ENCODE results near the gene RRAS2.

The RRAS2 gene

DNA sequence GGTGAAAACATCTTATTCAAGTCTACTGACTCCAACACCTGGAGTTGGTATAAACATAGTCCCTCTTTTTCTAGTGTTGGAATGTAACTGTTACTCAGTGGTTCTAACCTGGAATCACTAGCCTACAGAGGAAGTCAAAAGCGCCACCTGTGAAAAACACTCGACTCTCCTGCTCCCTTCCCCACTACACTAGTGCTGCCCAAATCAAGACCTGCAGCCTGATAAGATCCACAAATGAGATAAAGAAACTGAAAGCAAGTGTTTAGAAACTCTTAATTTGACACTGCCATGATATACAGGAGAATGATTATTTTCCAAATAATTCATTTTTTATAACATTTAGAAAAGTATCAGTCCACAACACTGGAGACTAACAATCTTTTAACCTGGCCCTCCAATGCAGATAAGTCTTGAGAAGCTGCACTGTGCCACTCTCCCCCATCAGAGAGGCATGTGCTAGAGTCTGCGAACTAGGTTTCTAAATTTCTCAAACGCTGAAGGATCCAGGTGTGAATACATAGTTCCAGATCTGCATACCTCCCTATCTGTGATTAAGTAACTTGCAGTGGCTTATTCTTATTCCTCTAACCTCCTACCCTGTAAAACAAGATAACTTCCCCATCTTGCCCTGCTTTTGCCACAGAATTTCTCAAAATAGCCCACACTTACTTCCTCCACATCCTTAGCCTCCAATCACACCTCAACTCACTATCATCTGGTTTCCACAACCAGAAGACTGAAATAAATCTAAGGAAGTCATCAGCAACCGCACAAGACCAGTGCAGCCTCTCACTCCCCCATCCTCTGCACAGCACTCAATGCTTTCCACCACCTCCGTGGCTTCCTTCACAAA is 88.1 kb downstream of the RRAS2 start:
- in situ Hi-C loops (cut with HindIII; ENCODE audit: low pct_ligation_motif_present, low sequenced_read_pairs), result no loop called here
- no peaks in the 10 kb centered on the region for H3K27me3 ChIP-seq (replicated peaks)
- no peak overlapping the region for H3K27ac ChIP-seq
- no peak overlapping the region for H3K4me3 ChIP-seq (ENCODE audit: low read depth, low read length)
- H3K36me3 ChIP-seq (replicated peaks), result peaks cover 2% of the 10 kb centered on the region
- TF ChIP-seq, protein P1, sequence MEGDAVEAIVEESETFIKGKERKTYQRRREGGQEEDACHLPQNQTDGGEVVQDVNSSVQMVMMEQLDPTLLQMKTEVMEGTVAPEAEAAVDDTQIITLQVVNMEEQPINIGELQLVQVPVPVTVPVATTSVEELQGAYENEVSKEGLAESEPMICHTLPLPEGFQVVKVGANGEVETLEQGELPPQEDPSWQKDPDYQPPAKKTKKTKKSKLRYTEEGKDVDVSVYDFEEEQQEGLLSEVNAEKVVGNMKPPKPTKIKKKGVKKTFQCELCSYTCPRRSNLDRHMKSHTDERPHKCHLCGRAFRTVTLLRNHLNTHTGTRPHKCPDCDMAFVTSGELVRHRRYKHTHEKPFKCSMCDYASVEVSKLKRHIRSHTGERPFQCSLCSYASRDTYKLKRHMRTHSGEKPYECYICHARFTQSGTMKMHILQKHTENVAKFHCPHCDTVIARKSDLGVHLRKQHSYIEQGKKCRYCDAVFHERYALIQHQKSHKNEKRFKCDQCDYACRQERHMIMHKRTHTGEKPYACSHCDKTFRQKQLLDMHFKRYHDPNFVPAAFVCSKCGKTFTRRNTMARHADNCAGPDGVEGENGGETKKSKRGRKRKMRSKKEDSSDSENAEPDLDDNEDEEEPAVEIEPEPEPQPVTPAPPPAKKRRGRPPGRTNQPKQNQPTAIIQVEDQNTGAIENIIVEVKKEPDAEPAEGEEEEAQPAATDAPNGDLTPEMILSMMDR (IDR thresholded peaks at IDR 0.05; ENCODE audit: low read depth, low read length, missing control alignments), result no peak
- DNase-seq, result no peak

DNA sequence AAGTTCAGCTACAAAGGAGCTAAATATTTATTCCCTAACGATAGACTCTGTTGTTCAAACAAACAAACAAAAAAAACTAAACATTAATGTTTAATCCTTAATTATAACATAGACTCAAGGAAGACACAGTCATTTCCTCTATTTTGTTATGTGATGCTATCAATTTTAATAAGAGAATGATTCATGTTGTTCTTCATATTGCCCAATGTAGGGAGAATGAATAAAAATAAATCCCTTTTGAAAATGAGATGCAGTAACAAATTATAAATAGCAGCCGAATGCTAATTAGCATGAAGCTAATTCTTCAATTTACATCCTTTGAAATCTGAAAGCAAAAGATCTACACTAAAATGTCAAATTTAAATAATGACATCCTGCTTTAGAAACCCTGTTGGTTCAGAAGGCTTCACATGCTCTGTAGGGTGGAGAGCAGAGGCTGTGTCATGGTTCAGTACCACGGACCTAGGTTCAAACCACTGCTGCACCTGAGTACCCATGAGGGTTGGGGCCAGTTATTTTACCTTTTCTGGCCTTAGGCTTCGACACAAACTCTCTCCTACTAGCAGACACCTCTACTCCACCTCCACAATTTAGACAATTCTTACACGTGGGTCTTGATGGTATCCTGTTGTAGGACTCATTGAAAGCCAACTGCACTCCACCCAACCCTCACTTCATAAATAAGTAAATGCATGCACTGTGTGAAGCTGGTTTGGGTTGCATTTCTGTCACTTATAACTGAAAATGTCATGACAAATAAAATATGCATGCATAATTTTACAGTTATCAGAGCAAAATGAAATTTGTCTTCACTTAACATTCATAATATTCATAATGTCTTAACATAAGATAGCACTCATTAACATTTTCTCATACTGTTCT is 89.0 kb downstream of the RRAS2 start:
- in situ Hi-C loops (cut with HindIII; ENCODE audit: low pct_ligation_motif_present, low sequenced_read_pairs), result no loop called here
- TF ChIP-seq, protein P1 (IDR thresholded peaks at IDR 0.05; ENCODE audit: low read depth, low read length, missing control alignments), result no peak
- no peak overlapping the region for H3K27ac ChIP-seq
- H3K27me3 ChIP-seq (replicated peaks), result no peaks in the 10 kb centered on the region
- H3K36me3 ChIP-seq (replicated peaks), result peaks cover 12% of the 10 kb centered on the region
- DNase-seq, result no peak
- H3K4me3 ChIP-seq (ENCODE audit: low read depth, low read length), result no peak overlapping the region

DNA sequence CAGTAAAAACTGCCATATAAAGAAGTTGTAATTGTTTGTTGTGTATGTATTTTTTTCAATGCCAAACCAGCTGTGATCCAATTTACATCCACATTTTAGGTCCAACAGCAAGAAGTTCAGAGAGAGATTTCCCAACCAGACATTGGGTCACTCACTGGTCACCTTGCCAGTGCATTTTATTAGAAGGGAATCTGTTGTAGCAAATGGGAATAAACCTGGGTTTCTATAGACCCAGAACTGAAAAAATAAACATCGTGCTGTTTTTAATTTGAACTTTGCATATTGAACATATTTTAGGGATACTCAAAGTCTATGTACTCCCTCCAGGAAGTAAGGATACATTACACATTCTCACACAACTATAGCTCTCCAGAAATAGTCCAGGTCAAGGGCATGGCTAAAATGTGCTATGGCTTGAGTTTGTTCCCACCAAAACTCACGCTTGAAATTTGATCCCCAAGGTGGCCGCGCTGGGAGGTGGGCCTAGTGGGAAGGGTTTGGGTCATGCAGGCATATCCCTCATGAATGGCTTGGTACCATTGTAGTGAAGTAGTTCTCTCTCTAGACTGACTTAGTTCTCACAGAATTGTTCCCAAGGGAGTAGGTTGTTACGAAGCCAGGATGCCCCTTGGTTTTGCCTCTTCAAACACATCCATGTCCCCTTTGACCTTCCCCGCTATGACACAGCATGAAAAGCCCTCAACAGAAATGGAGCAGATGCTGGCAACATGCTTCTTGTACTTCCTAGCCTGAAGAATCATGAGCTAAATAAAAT is 90.9 kb downstream of the RRAS2 start:
- Histone ChIP-seq H3K27ac (no peak overlapping the region), H3K4me3 (ENCODE audit: low read depth, low read length) (no peak overlapping the region), H3K36me3 (replicated peaks) (peaks cover 18% of the 10 kb centered on the region), H3K27me3 (replicated peaks) (no peaks in the 10 kb centered on the region)
- in situ Hi-C loops (cut with HindIII; ENCODE audit: low pct_ligation_motif_present, low sequenced_read_pairs), result no loop called here
- DNase-seq, result peak; percentile 24
- TF ChIP-seq, protein P1 (IDR thresholded peaks at IDR 0.05; ENCODE audit: low read depth, low read length, missing control alignments), result no peak

DNA sequence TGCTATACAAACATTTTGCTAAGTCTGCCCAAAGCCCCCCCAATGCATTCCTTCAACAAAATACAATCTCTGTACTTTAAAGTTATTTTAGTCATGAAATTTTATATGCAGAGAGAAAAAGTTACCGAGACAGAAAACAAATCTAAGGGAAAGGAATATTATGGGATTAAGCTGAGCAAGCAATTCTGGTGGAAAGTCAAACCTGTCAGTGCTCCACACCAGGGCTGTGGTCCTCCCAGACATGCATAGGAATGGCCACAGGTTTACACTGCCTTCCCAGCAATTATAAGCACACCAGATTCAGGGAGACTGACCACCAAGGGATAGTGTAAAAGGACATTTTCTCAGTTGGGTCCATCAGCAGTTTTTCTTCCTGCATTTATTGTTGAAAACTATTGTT is 92.4 kb downstream of the RRAS2 start:
- H3K27ac ChIP-seq, result no peak overlapping the region
- TF ChIP-seq, protein P1 (IDR thresholded peaks at IDR 0.05; ENCODE audit: low read depth, low read length, missing control alignments), result no peak
- H3K4me3 ChIP-seq (ENCODE audit: low read depth, low read length), result no peak overlapping the region
- in situ Hi-C loops (cut with HindIII; ENCODE audit: low pct_ligation_motif_present, low sequenced_read_pairs), result no loop called here
- H3K27me3 ChIP-seq (replicated peaks), result no peaks in the 10 kb centered on the region
- no peak for DNase-seq
- peaks cover 18% of the 10 kb centered on the region for H3K36me3 ChIP-seq (replicated peaks)

DNA sequence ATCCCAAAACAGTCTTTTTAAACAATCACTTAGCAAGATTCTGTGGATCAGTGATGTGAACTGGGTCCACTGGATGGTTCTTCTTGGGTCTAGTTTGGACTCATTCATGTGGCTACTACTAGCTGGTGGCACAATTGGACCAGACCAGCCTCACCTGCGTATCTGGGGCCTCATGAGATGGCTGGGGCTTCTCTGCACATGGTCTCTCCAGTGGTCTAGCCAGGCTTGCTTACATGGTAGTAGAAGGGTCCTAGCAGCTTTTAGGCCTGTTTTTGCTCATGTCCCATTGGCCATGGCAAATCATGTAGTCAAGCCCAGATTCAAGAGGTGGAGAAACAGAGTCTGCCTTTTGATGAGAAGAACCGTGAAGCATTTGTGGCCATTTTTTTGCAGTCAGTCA is 94.0 kb downstream of the RRAS2 start:
- Histone ChIP-seq H3K4me3 (ENCODE audit: low read depth, low read length) (no peak overlapping the region), H3K36me3 (replicated peaks) (peaks cover 18% of the 10 kb centered on the region), H3K27ac (no peak overlapping the region), H3K27me3 (replicated peaks) (no peaks in the 10 kb centered on the region)
- in situ Hi-C loops (cut with HindIII; ENCODE audit: low pct_ligation_motif_present, low sequenced_read_pairs), result no loop called here
- DNase-seq, result no peak
- TF ChIP-seq, protein P1 (IDR thresholded peaks at IDR 0.05; ENCODE audit: low read depth, low read length, missing control alignments), result no peak
